ENCODE results near the gene LINC00237.

DNA sequence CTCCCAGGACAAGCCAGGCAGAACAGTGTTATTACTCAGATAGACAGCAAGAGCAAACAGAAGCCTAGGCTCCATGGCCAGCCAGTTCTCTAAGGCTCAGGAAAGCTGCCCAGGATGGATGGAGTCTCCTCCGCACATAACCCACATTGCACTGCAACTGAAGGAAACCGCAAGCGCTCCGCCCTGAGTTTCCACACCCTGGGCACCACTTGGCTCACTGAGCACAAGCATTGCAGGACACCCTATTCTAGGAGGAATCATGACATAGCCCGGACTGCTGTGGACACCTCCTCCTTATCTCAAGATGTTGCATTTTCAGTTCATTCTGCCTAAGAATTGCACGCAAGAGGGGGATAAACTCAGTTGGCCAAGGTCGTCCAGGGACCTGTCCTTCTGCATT lies 42.9 kb downstream of the LINC00237 start:
- TF ChIP-seq, protein P1, sequence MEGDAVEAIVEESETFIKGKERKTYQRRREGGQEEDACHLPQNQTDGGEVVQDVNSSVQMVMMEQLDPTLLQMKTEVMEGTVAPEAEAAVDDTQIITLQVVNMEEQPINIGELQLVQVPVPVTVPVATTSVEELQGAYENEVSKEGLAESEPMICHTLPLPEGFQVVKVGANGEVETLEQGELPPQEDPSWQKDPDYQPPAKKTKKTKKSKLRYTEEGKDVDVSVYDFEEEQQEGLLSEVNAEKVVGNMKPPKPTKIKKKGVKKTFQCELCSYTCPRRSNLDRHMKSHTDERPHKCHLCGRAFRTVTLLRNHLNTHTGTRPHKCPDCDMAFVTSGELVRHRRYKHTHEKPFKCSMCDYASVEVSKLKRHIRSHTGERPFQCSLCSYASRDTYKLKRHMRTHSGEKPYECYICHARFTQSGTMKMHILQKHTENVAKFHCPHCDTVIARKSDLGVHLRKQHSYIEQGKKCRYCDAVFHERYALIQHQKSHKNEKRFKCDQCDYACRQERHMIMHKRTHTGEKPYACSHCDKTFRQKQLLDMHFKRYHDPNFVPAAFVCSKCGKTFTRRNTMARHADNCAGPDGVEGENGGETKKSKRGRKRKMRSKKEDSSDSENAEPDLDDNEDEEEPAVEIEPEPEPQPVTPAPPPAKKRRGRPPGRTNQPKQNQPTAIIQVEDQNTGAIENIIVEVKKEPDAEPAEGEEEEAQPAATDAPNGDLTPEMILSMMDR (IDR thresholded peaks at IDR 0.05), result no peak
- no peak for TF ChIP-seq POLR2A (IDR thresholded peaks at IDR 0.05)
